ENCODE measurements around the gene IRAK4. TPM values are rescaled to one million over a fixed set of nuclear protein-coding genes. Genes with fewer than 3 reads are reported as not detected.

Gene IRAK4
- total and polyA plus RNA-seq, 2 experiments from 2014 or later, result 5.1 to 15.9 TPM

DNA sequence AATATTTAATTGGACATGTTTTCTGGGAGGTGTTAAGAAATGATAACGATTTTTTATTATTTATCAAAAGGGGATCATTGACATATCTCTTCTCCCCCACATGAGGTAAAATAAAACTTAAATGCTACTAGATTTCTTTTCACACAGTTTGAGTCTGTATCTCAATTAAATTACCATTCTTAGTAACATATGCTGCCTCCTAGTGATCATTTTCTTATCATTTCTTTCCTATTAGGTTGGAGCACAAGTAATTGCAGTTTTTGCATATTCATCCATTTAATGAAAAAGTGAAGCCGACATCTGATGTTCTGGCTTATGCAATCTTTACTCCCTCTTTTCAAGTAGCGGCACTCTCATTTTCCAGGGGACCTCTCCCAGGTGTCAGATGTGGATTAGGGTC, 25.1 kb upstream of the IRAK4 start:
- H3K9me3 ChIP-seq (ENCODE audit: low read depth), result no peaks in the 10 kb centered on the region
- no peak overlapping the region for H3K27ac ChIP-seq
- no peaks in the 10 kb centered on the region for H3K9me2 ChIP-seq (replicated peaks; ENCODE audit: insufficient read depth)
- WGBS (ENCODE audit: low lambda C conversion rate, missing lambda C conversion rate), result 91% methylated on average over 3 of the region's 3 CpGs
- DNase-seq (ENCODE audit: low spot score), result no peak
- H3K79me2 ChIP-seq, result no peaks in the 10 kb centered on the region
- no peaks in the 10 kb centered on the region for H4K20me1 ChIP-seq (ENCODE audit: insufficient read depth, poor library complexity, severe bottlenecking)
- no peaks in the 10 kb centered on the region for H3K4me1 ChIP-seq (ENCODE audit: insufficient read depth)
- no peaks in the 10 kb centered on the region for H3K27me3 ChIP-seq
- TF ChIP-seq EZH2 (IDR thresholded peaks at IDR 0.05; ENCODE audit: borderline replicate concordance), result no peak
- no peak for TF ChIP-seq EZH2phosphoT487 (IDR thresholded peaks at IDR 0.05; ENCODE audit: low read depth, severe bottlenecking, unreplicated experiment)
- TF ChIP-seq, protein P1, sequence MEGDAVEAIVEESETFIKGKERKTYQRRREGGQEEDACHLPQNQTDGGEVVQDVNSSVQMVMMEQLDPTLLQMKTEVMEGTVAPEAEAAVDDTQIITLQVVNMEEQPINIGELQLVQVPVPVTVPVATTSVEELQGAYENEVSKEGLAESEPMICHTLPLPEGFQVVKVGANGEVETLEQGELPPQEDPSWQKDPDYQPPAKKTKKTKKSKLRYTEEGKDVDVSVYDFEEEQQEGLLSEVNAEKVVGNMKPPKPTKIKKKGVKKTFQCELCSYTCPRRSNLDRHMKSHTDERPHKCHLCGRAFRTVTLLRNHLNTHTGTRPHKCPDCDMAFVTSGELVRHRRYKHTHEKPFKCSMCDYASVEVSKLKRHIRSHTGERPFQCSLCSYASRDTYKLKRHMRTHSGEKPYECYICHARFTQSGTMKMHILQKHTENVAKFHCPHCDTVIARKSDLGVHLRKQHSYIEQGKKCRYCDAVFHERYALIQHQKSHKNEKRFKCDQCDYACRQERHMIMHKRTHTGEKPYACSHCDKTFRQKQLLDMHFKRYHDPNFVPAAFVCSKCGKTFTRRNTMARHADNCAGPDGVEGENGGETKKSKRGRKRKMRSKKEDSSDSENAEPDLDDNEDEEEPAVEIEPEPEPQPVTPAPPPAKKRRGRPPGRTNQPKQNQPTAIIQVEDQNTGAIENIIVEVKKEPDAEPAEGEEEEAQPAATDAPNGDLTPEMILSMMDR (IDR thresholded peaks at IDR 0.05; ENCODE audit: poor library complexity), result no peak
- no peak overlapping the region for H3K4me3 ChIP-seq
- no peaks in the 10 kb centered on the region for H3K36me3 ChIP-seq (replicated peaks; ENCODE audit: insufficient read depth, low read depth)
- no peak overlapping the region for H2AFZ ChIP-seq
- no peak overlapping the region for H3K4me2 ChIP-seq

GRCh38 chr12:43736927-43737440, 21.8 kb upstream of the IRAK4 start:
- H4K20me1 ChIP-seq (ENCODE audit: insufficient read depth, poor library complexity, severe bottlenecking), result no peaks in the 10 kb centered on the region
- no peak overlapping the region for H3K4me3 ChIP-seq
- WGBS (ENCODE audit: low lambda C conversion rate, missing lambda C conversion rate), result 83% methylated on average over 3 of the region's 3 CpGs
- no peak for DNase-seq (ENCODE audit: low spot score)
- H3K27me3 ChIP-seq, result no peaks in the 10 kb centered on the region
- H3K79me2 ChIP-seq, result no peaks in the 10 kb centered on the region
- H3K9me2 ChIP-seq (replicated peaks; ENCODE audit: insufficient read depth), result no peaks in the 10 kb centered on the region
- no peaks in the 10 kb centered on the region for H3K36me3 ChIP-seq (replicated peaks; ENCODE audit: insufficient read depth, low read depth)
- H3K9me3 ChIP-seq (ENCODE audit: low read depth), result no peaks in the 10 kb centered on the region
- H3K27ac ChIP-seq, result no peak overlapping the region
- H3K4me1 ChIP-seq (ENCODE audit: insufficient read depth), result no peaks in the 10 kb centered on the region
- TF ChIP-seq, protein P1 (IDR thresholded peaks at IDR 0.05; ENCODE audit: poor library complexity), result no peak
- TF ChIP-seq EZH2 (IDR thresholded peaks at IDR 0.05; ENCODE audit: borderline replicate concordance) (no peak), EZH2phosphoT487 (IDR thresholded peaks at IDR 0.05; ENCODE audit: low read depth, severe bottlenecking, unreplicated experiment) (no peak)
- no peak overlapping the region for H2AFZ ChIP-seq
- H3K4me2 ChIP-seq, result no peak overlapping the region

GRCh38 chr12:43737646-43738045, 21.1 kb upstream of the IRAK4 start:
- Histone ChIP-seq H3K27me3 (no peaks in the 10 kb centered on the region), H3K4me2 (no peak overlapping the region), H3K4me3 (no peak overlapping the region), H3K4me1 (ENCODE audit: insufficient read depth) (no peaks in the 10 kb centered on the region), H3K36me3 (replicated peaks; ENCODE audit: insufficient read depth, low read depth) (no peaks in the 10 kb centered on the region), H4K20me1 (ENCODE audit: insufficient read depth, poor library complexity, severe bottlenecking) (no peaks in the 10 kb centered on the region), H3K27ac (no peak overlapping the region), H3K9me2 (replicated peaks; ENCODE audit: insufficient read depth) (no peaks in the 10 kb centered on the region), H2AFZ (no peak overlapping the region), H3K79me2 (no peaks in the 10 kb centered on the region), H3K9me3 (ENCODE audit: low read depth) (no peaks in the 10 kb centered on the region)
- 88% methylated on average over 2 of the region's 2 CpGs for WGBS (ENCODE audit: low lambda C conversion rate, missing lambda C conversion rate)
- TF ChIP-seq, protein P1 (IDR thresholded peaks at IDR 0.05; ENCODE audit: poor library complexity), result no peak
- no peak for TF ChIP-seq EZH2 (IDR thresholded peaks at IDR 0.05; ENCODE audit: borderline replicate concordance)
- TF ChIP-seq EZH2phosphoT487 (IDR thresholded peaks at IDR 0.05; ENCODE audit: low read depth, severe bottlenecking, unreplicated experiment), result no peak
- no peak for DNase-seq (ENCODE audit: low spot score)

All from hepatocyte (in vitro differentiated cells).